ENCODE measurements around the gene ZNF397. TPM values are rescaled to one million over a fixed set of nuclear protein-coding genes. Genes with fewer than 3 reads are reported as not detected.

The ZNF397 gene
- total and polyA plus RNA-seq, 9 of the 15 experiments (the other 6 are each of a cell fraction or from before 2014, with no cell fraction given): 6.4 to 24.2 (median 19.3) TPM

GRCh38 chr18:35231052-35231451 is 9.8 kb upstream of the ZNF397 start (continued):
- TF ChIP-seq CREM (IDR thresholded peaks at IDR 0.05; ENCODE audit: low read depth) (peak; percentile 59), HMGXB4 (CRISPR knock-in tag; IDR thresholded peaks at IDR 0.05) (no peak), MED1 (CRISPR knock-in tag; IDR thresholded peaks at IDR 0.05; ENCODE audit: borderline replicate concordance) (no peak), CCNT2 (IDR thresholded peaks at IDR 0.05; ENCODE audit: borderline replicate concordance, extremely low read depth, insufficient read length, low read depth, low read length) (no peak), RBM14 (IDR thresholded peaks at IDR 0.05; ENCODE audit: borderline replicate concordance, insufficient read depth, low read depth, low read length) (no peak), EP400 (IDR thresholded peaks at IDR 0.05) (peak; percentile 30; the same call in 1 of the 2 replicates), ZHX1 (conservative IDR thresholded peaks at IDR 0.05; ENCODE audit: low read length) (no peak), NR4A1 (CRISPR knock-in tag; IDR thresholded peaks at IDR 0.05) (no peak), NR4A1 (tag; IDR thresholded peaks at IDR 0.05) (no peak), TAF7 (tag; IDR thresholded peaks at IDR 0.05) (no peak), MCM5 (IDR thresholded peaks at IDR 0.05; ENCODE audit: low read depth) (no peak), VEZF1 (CRISPR knock-in tag; IDR thresholded peaks at IDR 0.05) (no peak), GATA2 (CRISPR knock-in tag; IDR thresholded peaks at IDR 0.05) (no peak), MIER1 (IDR thresholded peaks at IDR 0.05; ENCODE audit: low read depth) (no peak), FOXM1 (IDR thresholded peaks at IDR 0.05; ENCODE audit: low read depth) (peak; percentile 13; the same call in 1 of the 2 replicates), FOXM1 (CRISPR knock-in tag; IDR thresholded peaks at IDR 0.05; ENCODE audit: low read depth) (no peak), L3MBTL2 (IDR thresholded peaks at IDR 0.05) (no peak), SMAD2 (IDR thresholded peaks at IDR 0.05; ENCODE audit: low read depth, low read length) (no peak), NFIX (CRISPR knock-in tag; IDR thresholded peaks at IDR 0.05; ENCODE audit: low read depth) (no peak), ELF1 (tag; IDR thresholded peaks at IDR 0.05) (no peak), ZFP36 (IDR thresholded peaks at IDR 0.05; ENCODE audit: low read depth, low read length, partially characterized antibody) (peak; percentile 3), GTF2B (IDR thresholded peaks at IDR 0.05; ENCODE audit: extremely low read depth, insufficient read length) (no peak), RFX7 (CRISPR knock-in tag; IDR thresholded peaks at IDR 0.05) (no peak)

Data from K562 (cell line).